ENCODE data around the gene FLT4.
A peak's percentile ranks its signal among the peaks of the same experiment; 100 is the strongest.
"Not testable (repeated sequence)": the region's sequence is repeated elsewhere in the genome, so short reads cannot be mapped to it uniquely, and the experiment has no call there.

Gene FLT4

DNA sequence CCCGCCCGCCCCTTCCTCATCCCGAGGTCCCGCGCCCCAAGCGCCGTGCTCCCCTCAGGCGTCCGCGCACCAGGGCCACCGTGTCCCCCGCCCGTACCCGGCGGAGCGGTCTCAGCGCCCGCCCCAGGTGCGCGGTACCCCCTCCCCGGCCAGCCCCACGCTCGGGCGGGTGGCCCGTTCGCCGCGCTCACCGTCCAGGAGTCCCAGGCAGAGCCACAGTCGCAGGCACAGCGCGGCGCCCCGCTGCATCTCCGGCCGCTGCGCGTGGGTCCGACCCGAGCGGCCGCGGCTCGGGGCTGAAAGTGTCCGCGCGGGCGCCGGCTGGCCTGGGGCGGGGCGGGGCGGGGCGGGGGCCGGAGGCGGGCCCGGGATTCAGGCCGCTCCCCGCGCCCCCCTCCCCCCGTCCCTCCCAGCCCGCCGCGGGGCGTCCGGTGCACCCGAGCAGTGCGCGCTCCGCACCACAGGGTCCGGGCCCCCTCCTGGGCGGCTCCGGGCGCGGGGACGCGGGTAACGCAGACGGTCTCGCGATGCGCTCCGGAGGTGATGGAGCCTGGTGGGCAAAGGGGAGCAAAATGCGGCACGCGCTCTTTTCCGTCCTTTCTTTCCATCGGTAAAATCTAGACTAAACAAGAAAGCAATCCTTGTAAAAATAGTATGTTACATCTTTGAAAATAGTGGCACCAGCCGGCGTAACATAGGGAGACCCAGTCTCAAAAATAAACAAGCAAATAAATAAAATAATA, at the start of gene FLT4:
TSS of gene FLT4 (minus strand) at position 304 of the 743 bp plus-strand sequence. CDS start at position 249, 55 bp downstream.
- no peak for DNase-seq

DNA sequence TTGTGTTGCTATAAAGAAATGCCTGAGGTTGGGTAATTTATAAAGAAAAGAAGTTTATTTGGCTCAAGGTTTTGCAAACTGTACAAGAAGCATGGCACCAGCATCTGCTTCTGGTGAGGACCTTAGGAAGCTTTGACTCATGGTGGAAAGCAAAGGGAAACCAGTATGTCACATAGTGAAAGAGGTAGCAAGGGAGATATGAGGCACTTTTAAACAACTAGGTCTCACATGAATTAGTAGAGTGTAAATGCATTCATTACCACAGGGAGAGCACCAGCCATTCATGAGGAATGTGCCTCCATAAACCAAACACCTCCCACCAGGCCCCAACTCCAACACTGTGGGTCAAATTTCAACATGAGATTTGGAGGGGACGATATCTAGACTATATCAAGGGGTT, 49.6 kb upstream of the FLT4 start:
- no peak for DNase-seq

DNA sequence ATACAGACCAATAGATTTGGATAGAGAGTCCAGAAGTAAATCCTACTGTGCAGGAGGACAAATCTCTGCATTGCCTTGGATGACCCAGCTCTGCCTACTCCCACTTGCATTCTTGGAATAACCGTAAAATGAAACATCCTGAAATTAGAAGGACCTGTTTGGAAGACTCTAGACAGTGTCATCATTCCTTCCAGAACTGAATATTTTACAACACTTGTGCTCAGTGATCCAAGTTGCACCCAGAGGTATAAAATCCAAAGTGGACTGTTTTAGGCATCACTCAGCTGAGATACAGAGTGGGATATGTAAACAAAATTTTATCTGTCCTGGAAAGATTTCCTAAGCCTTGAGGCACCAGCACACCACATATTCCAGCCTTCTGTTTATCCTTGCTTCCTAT, 46.7 kb upstream of the FLT4 start:
- no peak for DNase-seq

DNA sequence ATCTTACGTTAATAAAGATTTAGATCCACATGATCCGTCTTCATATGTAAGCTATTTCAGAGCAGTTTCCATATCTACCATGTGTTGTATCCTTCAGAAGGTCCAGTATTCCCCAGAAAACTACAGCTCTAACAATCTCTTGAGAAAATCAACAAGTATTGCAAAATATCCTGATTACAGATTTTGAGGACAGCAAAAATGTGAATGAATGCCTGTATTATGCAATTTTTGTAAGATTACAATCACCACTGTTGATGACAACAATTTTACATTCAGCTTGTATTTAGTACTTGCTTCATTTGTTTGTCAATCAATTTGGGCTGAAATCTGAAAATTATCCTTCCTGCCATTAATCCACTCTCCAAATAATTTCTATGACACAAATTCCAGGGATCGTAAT, 43.0 kb upstream of the FLT4 start:
- DNase-seq = no peak

DNA sequence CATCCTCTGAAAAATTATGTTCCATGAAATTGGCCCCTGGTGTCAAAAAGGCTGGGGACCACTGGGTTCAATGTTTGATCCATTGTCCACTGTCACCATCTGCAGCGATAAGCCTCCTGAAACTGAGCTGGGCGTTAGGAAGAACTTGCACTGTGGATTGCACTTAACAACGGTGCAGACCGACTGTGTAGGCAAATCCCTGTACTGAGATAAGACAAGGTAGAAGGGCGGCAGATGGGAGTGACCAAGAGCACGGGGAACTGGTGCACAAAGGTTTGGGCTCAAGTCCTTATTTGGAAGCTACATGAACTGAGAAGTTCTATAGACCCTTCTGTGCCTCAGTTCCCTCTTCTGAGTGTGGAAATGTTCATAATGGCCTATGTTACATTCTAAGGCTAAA, 41.6 kb upstream of the FLT4 start:
- DNase-seq = no peak

DNA sequence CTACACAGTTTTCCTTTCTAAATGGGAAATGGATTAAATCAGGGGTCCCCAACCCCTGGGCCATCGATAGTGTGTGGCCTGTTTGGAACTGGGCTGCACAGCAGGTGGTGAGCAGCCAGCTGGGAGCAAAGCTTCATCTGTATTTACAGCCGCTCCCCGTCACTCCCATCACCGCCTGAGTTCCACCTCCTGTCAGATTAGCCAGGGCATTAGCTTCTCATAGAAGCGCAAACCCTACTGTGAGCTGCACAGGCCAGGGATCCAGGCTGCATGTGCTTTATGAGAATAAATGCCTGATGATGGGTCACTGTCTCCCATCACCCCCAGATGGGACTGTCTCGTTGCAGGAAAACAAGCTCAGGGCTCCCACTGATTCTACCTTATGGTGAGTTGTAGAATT, 41.2 kb upstream of the FLT4 start:
- DNase-seq = no peak

DNA sequence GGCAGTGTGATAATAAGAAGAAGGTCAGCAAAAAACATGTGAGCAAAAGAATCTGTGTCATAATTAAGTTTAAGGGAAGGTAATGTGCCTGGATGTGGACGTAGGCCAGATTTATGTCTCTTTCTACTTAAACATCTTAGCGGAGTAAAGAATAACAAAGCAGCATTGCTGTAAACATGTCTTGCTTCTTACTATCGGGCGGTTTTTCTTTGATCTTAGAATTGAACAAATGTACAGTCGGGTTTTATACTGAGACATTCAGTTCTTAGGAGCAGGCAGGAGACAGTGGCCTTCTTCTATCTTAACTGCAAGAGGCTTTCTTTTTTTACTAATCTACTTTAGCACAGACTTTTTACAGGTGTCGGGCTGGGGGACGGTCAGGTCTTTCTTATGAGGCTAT, 40.4 kb upstream of the FLT4 start:
- DNase-seq = no peak

DNA sequence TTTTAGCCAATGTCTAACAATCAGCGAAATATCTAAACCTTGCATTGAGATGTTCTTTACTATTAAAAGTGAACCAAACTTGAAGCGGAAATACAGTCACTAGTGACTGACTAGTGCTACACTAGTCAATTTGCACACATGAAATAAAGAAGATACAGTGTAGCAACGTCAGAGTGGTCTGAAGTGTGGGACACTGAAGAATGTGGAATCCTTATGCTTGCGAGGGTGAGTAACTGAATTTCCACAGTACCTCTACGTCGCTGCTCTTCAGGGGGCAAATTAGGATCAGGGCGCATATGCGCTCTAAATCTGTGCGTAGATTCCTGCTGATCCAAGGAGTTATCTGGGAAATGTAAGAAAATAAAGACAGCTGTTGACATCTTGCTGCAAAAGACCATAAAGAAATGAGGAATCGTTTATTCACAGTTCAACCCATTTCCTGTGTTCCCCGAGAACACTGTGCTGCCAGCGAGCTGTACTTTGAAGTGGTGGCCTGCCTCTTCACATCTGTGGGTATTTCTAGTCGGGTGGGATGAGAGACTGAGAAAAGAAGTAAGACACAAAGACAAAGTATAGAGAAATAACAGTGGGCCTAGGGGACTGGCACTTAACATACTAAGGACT, 39.8 kb upstream of the FLT4 start:
- peak; percentile 27 for DNase-seq

DNA sequence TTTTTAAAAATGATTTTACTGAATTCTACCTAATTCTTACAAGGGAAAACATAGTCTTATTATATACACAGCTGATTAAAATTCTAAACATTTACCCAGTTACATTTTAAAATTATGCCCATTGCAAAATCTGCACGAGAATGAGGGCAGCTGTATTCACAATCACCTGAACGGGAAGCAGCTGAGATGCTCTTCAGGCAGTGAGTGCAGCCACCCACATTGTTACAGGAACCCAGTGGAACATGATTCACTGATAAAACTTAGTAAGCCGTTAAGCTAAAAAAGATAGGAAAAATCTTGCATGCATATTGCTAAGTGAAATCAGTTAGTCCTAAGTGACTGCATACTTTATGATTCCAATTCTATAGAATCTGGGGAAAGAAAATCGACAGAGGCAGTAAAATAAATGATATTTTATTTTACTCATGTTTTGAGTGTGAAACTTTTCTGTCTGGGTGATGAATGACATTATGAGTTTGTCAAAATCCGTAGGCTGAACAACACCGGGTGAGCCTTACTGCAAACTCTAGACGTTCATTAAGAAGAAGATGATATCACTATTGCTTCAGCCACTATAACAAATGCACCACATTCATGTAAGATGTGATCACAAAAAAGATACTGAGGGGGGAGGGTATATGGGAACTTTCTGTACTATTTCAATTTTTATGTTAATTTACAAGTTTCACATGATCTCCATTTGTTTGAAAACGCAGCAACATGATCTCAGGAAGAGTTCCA, 39.1 kb upstream of the FLT4 start:
- peak; percentile 5 for DNase-seq

DNA sequence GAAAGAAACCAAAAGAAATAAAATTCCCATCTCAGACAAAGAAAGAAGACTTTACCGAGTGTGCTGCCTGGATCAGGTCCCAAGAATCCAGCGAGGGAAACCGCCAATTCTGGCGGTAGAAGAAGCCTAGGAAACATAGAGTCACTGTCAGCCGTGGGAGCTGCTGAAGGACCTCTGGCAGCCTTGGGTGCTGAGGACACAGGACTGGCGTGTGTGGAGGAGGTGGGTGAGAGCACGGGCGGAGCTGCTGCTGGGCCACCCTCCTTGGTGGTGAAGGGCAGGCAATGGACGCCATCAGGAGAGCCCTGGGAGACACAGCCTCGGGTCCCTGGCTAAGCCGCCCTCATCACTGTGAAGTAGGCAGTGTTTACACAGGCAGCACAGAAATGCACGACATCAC, 37.4 kb upstream of the FLT4 start:
- not testable (repeated sequence) for DNase-seq

DNA sequence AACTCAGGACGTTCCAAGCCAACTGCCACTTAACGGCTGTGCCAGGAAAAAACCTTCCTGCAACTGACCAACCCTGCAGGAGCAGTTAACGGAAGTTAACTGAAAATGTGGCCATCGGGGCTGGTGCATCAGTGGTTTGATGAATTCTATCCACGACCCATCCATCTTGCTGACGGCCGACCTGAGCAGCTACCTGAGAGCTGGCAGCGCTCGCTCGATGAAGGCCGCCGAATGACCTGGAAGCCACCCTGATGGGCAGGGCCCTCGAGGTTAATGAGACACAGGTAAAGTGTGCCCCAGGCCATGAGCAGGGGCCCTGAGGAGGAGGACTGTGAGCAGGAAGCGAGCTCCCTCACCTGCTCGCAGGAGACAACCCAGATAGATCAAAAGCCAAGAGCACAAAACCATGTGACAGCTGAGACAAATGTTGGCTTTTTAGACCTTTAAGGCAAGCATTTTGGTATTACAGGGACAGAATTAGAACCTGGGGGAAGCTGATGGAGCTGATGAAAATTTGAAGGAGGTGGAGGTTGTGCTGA, 35.3 kb upstream of the FLT4 start:
- no peak for DNase-seq

DNA sequence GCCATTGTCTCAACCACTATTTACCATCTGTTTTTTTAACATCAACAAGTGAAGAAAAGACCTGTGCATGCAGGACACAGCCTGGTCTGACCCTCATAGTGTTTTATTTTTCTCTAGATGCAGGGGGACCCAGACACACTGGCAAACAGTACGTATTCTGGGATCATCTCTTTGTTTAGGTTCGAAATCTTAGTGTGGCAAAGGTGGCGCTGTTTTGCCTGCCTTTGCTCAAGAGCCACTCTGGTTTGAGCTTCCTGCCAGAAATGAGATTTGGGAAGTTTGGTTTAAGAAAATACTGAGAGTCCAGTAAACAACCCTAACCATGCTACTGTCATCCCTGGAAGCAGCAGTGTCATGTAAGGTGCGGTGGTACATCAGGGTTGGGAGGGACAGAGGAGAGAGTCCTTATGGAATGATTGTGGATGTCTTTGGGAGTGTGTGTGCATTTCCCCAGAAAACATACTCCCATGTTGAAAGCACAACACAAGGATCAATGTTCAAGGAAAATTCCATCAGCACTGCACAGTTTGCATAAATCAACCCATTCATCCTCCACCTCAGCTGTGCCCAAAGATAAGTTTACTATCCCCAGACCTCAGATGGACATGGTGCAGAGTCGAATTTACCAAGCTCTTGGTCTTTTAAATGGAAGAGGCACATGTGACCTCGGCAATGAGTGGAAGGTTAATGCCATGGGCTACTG, 34.0 kb upstream of the FLT4 start:
- no peak for DNase-seq

DNA sequence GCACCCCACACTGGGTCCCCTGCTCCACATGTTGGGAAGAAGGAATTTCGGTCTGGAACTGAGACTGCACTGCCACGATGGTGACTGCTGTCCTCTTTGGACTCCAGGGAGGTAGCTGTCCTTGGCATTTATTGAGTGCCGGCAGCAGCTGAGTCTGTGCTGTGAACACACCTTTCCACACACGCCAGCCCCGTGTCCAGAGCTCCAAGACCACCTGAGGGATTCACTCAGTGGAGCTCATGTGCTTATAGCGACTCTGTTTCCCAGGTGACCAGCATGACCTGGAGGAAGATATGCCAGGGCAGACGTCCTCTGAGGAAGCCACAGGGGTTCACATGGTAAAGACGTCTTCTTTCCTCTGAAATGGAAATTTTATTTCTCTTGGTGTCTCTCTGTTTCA, 33.2 kb upstream of the FLT4 start:
- no peak for DNase-seq

DNA sequence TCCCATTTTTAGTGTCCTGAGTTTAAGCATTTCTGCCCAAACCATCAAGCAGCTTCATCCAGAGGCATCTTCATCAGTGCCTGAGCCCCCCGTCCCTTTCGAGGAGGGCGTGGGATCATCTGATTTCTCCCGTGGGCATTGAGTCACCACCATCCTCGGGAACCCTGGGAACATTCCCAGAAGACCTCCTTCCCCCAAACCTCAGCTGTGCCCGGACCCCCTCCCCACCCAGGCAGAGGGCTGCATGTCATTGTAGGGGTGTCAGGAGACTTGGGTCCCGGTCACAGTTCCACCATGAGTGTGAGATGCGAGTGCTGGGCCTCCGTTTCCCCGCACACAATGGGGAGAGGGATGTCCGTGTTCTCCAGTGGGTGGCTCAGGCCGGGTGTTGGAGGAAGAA, 32.6 kb upstream of the FLT4 start:
- not testable (repeated sequence) for DNase-seq

DNA sequence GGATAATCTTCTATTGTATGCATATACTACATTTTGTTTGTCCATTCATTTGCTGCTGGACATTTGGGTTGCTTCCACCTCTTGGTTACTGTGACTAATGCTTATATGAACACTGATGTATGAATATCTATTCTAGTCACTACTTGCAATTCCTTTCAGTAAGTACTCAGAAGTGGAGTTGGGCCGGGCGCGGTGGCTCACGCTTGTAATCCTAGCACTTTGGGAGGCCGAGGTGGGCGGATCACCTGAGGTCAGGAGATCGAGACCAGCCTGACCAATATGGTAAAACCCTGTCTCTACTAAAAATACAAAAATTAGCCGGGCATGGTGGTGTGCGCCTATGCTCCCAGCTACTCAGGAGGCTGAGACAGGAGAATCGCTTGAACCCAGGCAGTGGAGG, 28.9 kb upstream of the FLT4 start:
- not testable (repeated sequence) for DNase-seq

DNA sequence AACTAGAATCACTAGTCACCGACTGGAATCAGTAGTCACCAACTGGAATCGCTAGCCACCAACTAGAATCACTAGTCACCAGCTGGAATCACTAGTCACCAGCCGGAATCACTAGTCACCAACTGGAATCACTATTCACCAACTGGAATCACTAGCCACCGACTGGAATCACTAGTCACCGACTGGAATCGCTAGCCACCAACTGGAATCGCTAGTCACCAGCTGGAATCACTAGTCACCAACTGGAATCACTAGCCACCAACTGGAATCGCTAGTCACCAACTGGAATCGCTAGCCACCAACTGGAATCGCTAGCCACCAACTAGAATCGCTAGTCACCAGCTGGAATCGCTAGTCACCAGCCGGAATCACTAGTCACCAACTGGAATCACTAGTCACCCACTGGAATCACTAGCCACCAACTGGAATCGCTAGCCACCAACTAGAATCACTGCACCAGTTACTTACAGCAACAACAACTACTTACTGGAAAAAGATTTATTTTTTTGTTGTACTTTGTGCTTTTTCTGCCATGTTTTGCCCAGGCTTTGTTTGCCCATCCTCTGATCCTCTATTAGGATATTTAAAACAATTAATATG, 25.7 kb upstream of the FLT4 start:
- DNase-seq = no peak

DNA sequence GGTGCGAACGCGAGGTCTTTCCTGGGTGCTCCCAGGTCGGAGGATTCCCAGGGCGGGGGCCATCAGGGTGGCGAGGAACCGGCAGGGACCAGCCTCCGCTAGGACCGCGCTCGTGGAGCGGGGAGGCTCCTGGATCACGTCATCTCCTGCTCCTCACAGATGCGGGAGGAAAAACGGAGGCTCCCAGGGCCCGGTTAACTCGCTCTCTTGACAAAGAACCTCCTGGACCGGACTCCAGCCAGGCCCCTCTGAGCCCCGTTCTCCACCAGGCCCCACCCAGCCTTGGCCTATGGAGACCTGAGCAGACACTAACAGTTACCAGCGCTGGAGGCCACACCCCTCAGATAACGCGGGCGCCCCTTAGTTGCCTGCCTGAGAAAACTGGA, 24.7 kb upstream of the FLT4 start:
- not testable (repeated sequence) for DNase-seq

DNA sequence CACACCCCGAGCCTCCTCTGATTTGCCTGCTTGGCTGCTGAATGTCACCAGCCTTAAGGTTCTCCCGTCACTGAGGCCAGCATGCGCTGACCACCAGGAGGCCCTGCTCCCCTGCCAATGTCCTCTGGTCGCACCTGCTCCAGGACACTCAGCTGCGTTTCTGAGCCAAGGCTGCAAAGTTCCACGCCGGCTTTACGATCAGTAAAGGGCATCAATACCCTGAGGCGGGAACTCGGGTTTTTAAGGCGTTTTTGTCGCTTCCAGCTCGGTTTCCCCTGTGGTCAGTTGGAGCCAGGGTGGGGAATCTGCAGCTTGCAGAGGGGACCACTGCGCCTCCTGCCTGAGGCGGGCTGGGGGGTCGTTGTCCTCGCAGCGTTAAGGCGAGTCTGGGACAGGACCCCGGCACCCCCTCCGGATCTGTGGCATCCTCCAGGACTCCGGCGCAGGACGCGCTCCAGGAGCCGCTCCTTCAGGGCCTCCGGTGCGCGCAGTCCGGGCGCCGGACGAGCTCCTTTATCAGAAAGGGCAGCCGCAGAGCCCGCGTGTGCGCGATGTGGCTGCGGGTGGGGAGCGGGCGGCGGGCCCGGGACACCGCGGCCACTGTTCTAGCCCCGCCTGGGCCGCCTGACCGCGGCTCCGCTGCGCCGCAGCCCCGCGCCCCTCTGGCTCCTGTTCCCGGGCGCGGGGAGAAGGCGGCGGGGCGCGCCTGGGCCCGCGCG, 24.1 kb upstream of the FLT4 start:
- DNase-seq = no peak

DNA sequence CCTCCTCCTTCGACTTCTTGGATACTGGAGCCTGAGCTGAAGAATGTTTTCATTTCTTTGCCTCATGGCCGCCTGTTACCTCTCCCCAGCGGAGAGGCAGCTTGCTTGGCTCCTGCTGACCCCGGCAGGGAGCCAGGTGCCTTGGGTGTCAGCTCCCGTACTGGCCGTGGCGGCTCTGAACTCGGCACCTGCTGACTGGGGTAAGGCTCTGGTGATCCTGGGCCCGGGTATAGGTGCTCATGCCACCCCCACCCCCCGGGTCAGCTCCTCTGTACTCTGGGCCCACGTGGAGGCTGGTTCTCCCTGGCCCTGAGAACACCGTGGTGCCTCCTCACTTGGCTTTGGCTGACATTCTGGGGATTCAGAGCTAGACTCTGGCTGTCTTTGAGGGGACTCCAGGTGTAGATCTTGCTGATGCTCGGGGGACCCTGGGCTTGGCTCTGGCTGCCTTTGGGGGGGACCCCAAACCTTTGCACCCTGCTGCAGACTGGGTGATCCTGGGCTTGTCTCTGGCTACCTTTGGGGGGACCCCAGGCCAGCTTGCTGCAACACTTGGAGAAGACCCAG, 22.6 kb upstream of the FLT4 start:
- DNase-seq = not testable (repeated sequence)

DNA sequence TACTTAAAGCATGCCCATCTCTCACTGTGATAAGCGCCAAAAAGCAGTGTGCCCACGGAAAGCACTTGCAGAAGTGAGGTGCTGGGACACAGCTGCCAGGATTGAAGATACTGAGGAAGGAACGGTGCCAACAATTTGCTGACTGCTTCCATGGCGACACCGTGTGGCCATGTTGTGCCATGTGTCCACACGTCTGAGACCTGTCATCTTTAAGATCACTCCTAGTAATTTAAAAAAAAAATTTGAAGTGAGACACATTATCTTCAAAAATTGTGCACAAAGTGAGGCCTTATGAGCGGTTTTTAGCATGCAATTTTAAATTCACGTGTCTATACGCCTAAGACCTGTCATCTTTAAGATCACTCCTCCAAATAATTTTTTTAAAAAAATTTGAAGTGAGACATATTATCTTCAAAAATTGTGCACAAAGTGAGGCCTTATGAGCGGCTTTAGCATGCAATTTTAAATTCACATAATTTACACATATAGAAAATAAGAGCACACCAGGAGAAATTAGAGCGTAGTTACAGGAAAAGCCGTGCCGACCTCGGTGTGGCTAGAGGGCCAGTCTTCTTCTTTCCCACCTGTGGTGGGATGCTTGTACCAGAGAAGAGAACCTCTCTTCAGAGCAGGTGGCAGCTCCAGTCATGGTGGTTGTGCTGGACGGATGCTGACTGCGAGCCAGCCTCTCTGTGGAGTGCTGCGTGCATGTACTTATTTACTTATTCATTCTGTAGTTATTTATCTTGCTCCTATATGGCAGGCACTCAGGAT, 21.4 kb upstream of the FLT4 start:
- DNase-seq = peak; percentile 21

DNA sequence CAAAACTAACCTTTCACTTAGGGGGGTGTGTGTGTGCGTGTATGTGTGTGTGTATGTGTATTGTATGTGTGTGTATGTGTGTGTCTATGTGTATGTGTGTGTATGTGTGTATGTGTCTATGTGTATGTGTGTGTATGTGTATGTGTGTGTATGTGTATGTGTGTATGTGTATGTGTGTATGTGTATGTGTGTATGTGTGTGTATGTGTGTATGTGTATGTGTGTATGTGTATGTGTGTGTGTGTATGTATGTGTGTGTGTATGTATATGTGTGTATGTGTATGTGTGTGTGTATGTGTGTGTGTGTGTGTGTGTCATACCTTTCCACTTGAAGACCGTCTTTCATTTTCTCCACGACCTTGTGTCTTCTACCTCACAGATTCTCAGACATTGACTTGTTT, 20.8 kb upstream of the FLT4 start:
- DNase-seq = no peak

All from fibroblast of skin of right biceps (primary cell).